ENCODE measurements around the gene KRT33A. TPM values are rescaled to one million over a fixed set of nuclear protein-coding genes. Genes with fewer than 3 reads are reported as not detected.

Gene KRT33A
- total and polyA plus RNA-seq, 12 donors = not detected

- H3K4me1 ChIP-seq (replicated peaks in 1 of 2) = no peaks in the 10 kb centered on the region
- no peaks in the 10 kb centered on the region for H3K9me3 ChIP-seq (replicated peaks in 1 of 3)
- H3K36me3 ChIP-seq (replicated peaks in 1 of 2) = no peaks in the 10 kb centered on the region
- intact Hi-C loops (cut with DNase I) = no loop called here
- H3K4me3 ChIP-seq = no peak overlapping the region
- H3K27ac ChIP-seq = no peak overlapping the region
- 34 to 53% (median 47%) methylated on average over 2 of the region's 2 CpGs for WGBS, 4 donors
- DNase-seq = no peak
- TF ChIP-seq POLR2A (IDR thresholded peaks at IDR 0.05) = no peak
- TF ChIP-seq, protein P1, sequence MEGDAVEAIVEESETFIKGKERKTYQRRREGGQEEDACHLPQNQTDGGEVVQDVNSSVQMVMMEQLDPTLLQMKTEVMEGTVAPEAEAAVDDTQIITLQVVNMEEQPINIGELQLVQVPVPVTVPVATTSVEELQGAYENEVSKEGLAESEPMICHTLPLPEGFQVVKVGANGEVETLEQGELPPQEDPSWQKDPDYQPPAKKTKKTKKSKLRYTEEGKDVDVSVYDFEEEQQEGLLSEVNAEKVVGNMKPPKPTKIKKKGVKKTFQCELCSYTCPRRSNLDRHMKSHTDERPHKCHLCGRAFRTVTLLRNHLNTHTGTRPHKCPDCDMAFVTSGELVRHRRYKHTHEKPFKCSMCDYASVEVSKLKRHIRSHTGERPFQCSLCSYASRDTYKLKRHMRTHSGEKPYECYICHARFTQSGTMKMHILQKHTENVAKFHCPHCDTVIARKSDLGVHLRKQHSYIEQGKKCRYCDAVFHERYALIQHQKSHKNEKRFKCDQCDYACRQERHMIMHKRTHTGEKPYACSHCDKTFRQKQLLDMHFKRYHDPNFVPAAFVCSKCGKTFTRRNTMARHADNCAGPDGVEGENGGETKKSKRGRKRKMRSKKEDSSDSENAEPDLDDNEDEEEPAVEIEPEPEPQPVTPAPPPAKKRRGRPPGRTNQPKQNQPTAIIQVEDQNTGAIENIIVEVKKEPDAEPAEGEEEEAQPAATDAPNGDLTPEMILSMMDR (IDR thresholded peaks at IDR 0.05) = no peak
- H3K27me3 ChIP-seq = no peaks in the 10 kb centered on the region
These were observed 40.9 kb upstream of the KRT33A start for GRCh38 chr17:41391535-41391934.

GRCh38 chr17:41390411-41390938 is 39.8 kb upstream of the KRT33A start:
- intact Hi-C loops (cut with DNase I) = no loop called here
- H3K36me3 ChIP-seq (replicated peaks in 1 of 2) = no peaks in the 10 kb centered on the region
- H3K4me3 ChIP-seq = no peak overlapping the region
- no peaks in the 10 kb centered on the region for H3K9me3 ChIP-seq (replicated peaks in 1 of 3)
- H3K27ac ChIP-seq = no peak overlapping the region
- TF ChIP-seq, protein P1 (IDR thresholded peaks at IDR 0.05) = no peak
- TF ChIP-seq POLR2A (IDR thresholded peaks at IDR 0.05) = no peak
- no peaks in the 10 kb centered on the region for H3K4me1 ChIP-seq (replicated peaks in 1 of 2)
- 64 to 70% (median 67%) methylated on average over 7 of the region's 7 CpGs for WGBS, 4 donors
- no peaks in the 10 kb centered on the region for H3K27me3 ChIP-seq
- peak in 1 of 7 donors; percentile 21 for DNase-seq

DNA sequence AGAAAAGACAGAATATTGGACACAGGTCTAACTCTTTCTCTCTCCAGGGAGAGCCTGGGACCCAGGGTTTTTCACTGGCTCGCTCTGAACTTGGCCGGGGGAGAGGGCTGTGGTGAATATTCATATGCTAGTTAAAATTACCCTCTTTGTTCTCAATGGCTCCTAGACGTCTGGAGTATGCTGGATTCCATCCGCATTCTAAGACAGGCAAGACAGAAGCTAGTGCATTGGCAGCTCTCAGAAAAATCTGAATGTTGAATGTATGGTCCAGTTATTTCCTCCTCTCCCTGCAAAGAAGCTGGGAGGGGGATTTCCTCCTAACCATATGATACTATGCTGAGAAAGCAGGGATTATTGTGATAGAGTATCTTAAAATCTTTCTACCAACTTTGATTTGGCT is 37.0 kb upstream of the KRT33A start:
- no peak for TF ChIP-seq POLR2A (IDR thresholded peaks at IDR 0.05)
- TF ChIP-seq, protein P1 (IDR thresholded peaks at IDR 0.05) = no peak
- WGBS, 4 donors = 78 to 88% (median 80%) methylated on average over 3 to 4 of the region's 4 CpGs
- intact Hi-C loops (cut with DNase I) = no loop called here

GRCh38 chr17:41386227-41386626 is 35.6 kb upstream of the KRT33A start:
- Histone ChIP-seq H3K4me1 (replicated peaks in 1 of 2) (no peaks in the 10 kb centered on the region), H3K9me3 (replicated peaks in 1 of 3) (no peaks in the 10 kb centered on the region), H3K27me3 (no peaks in the 10 kb centered on the region), H3K4me3 (no peak overlapping the region), H3K27ac (no peak overlapping the region), H3K36me3 (replicated peaks in 1 of 2) (no peaks in the 10 kb centered on the region)
- WGBS, 4 donors = 94 to 100% (median 96%) methylated on average over 1 of the region's 1 CpG
- no peak for DNase-seq
- TF ChIP-seq, protein P1 (IDR thresholded peaks at IDR 0.05) = no peak
- no peak for TF ChIP-seq POLR2A (IDR thresholded peaks at IDR 0.05)
- intact Hi-C loops (cut with DNase I) = no loop called here

More for the DNA sequence above, 37.0 kb upstream of the KRT33A start:
- no peaks in the 10 kb centered on the region for H3K9me3 ChIP-seq (replicated peaks in 1 of 3)
- no peak overlapping the region for H3K4me3 ChIP-seq
- no peak overlapping the region for H3K27ac ChIP-seq
- DNase-seq = no peak
- H3K36me3 ChIP-seq (replicated peaks in 1 of 2) = no peaks in the 10 kb centered on the region
- H3K27me3 ChIP-seq = no peaks in the 10 kb centered on the region
- no peaks in the 10 kb centered on the region for H3K4me1 ChIP-seq (replicated peaks in 1 of 2)
